Forelimb muscle (tissue), 1 donor: ENCODE measurements around the gene JAKMIP1. TPM values are rescaled to one million over a fixed set of nuclear protein-coding genes. Genes with fewer than 3 reads are reported as not detected.
"Not testable (repeated sequence)": the region's sequence is repeated elsewhere in the genome, so short reads cannot be mapped to it uniquely, and the experiment has no call there.

Experiments used
- DNase-seq: peaks from one replicate; pipeline ENCODE4 v3.0.0-alpha.2; 2013; ENCODE audit warnings: low read depth
- polyA plus RNA-seq: library from polyadenylated mRNA; unstranded; fragments of 120-200 nt; gene quantifications from one replicate; pipeline ENCODE4 v1.2.1, GENCODE V29; 2013; ENCODE audit not compliant: insufficient read length

Gene JAKMIP1
- polyA plus RNA-seq, 1 donor, result not detected

DNA sequence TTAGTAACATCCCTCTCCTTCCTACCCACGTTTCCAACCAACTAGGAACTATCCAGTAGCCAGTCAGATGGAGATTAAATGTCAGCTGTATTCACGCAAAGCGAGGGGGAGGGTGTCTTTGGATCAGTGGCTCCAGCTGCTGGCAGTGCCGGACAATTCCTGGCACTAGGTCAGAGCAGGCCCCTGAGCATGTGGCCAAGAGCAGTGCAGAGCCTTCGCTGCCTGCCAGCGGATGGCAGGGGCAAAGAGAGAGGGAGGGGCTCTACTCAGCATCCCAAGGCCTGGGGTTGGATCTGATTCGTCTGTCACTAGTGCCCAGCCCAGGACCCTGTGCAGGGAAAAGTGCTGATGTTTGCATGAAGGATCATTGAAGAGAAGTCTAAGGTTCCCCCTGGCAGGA is 28.7 kb upstream of the JAKMIP1 start:
- no peak for DNase-seq

DNA sequence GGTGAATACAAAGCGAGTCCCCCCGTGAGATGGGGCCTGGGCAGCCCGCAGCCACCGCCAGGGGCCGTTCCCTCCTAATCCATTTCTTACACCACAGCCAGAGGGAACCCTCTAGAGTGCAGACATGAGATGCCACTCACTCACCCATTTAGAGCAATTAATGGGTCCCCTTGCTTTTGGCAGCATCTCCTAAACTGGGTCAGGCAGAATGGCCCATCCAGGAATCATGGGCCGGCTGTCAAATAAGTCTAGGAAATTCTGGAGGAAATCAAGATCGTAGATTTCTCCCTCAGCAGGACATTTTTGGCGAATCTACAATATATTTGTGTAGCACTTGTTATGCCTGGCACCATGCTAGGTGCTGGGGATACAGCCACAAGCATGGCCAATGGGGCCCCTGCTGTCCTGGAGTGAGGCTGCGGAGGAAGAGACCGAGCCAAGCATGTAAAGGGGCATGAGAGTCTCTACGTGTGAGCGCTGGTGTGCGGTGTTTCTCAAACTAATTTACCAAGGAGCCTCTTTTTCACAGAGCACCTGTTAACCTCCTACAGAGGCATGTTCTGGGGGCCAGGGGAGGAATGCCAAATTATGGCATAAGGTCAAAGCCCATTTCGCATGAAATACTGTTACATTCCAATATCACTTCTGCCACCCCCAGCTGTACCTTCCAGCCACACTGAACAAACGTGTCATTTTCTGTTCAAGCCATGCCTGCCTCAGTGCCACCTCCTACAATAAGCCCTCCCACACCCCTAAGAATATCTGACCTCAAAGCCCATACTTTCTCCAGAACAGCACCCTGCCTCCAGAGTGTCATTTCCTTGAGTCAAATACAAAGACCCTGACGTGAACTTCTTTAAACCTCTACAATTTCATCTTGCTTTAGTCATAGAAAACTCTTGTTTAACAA is 28.1 kb upstream of the JAKMIP1 start:
- DNase-seq, result no peak

DNA sequence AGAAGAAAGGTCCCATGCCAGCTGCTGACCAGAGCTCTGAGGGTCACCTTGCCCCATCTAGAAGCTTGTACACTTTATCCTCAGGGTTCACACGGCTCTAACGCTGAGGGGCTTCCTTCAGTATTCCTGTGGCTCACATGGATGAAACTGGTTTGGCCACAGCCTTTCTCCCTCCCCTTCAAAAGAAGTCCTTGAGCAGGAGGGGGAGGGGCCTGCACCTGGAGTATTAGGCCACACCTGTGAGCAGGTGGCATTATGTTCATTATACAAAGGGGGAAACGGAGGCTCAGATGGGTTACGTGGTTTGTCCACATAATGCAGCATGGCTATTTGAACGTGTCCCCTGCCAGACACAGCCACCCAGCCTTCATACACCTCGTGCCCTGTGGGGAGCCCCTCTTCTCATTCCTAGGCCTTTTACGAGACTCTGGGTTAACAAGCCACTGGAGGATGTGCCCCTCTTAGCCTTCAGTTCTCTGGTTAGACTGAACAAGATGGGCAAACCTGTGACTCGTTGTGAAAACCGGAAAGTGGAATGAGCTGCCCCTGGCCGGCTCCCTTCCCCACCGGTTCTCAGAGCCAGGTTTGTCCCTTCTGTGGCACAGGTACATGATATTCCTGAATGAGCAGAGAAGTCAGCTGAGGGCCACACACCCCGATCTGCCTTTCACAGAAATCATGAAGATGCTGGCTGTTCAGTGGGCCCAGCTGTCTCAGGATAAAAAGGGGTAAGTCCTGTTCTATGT is 27.2 kb upstream of the JAKMIP1 start:
- no peak for DNase-seq

DNA sequence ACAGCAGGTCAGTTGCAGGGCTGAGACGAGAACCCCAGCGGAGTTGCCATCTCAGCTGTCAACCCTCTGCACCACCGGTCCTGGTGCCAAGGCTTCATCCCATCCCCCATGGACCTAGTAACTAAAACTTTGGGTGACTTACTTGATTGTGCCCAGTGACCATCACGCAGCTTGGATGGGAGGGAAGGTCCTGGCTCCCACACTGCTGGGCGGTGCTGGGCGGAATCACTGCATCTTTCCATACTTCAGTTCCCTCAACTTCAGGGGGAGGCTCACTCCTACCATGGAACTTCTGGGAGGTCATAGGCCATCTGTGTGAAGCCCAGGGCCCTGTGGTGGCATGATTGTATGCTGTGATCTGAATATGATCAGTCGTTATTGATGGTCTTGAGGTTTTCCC is 26.2 kb upstream of the JAKMIP1 start:
- no peak for DNase-seq

DNA sequence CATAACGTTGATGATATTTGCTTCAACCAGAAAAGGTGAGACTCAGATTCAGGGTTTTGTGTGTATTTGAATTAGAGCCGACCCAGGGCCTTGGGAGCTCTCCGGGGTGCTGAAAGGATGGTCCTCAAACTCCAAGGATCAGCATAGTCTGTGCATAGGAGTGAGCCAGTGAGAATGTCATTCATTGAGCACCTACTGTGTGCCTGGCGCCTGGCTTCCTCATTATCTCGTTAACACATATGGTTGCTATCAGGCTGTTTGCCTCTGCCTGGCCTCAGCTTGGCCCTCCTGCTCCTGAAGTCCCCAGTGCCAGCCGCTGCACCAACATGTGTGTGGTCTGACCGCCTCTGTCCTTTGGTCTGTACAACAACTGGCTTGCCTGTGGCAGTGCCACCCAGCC is 25.1 kb upstream of the JAKMIP1 start:
- DNase-seq, result no peak

DNA sequence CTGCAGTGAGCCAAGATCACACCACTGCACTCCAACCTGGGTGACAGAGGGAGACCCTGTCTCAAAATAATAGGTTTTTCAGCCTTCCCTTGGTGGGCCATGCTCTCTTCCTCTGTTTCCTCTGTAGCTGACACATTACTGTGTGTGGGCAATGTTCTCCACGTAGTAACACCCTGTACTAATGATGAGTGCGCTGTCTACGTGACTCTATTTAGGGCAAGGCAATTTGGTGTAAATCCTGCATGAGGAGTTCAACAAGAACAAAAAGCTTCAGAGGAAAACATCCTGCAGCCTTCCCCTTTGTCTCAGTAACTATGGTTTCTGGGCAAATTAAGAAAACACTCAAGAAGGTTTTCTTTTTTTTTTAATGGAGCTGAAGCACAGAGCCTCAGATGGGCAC is 24.4 kb upstream of the JAKMIP1 start:
- DNase-seq, result no peak

DNA sequence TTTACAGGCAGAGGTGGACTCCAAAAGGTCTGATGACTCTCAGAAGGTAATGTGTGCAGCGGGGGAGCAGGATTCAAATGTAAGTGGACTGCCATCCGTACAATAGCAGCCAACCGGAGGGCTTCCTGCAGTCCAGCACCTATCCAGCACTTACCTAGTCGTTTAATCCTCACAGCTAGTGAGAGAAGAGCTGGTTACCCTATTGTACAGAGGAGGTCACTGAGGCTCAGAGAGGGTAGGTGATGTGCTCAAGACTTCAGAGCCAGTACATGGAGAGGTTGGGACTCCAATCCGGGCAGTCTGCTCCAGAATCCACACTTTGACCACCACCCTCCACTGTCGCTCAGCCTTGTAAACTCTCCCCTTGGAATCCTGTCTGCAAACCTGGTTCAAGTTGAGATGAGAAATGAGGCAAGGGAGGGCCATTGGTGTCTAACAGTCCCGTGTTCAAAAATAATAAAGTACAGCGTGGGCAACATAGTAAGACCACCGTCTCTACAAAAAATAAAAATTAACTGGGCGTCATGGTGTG is 22.5 kb upstream of the JAKMIP1 start:
- DNase-seq, result no peak

DNA sequence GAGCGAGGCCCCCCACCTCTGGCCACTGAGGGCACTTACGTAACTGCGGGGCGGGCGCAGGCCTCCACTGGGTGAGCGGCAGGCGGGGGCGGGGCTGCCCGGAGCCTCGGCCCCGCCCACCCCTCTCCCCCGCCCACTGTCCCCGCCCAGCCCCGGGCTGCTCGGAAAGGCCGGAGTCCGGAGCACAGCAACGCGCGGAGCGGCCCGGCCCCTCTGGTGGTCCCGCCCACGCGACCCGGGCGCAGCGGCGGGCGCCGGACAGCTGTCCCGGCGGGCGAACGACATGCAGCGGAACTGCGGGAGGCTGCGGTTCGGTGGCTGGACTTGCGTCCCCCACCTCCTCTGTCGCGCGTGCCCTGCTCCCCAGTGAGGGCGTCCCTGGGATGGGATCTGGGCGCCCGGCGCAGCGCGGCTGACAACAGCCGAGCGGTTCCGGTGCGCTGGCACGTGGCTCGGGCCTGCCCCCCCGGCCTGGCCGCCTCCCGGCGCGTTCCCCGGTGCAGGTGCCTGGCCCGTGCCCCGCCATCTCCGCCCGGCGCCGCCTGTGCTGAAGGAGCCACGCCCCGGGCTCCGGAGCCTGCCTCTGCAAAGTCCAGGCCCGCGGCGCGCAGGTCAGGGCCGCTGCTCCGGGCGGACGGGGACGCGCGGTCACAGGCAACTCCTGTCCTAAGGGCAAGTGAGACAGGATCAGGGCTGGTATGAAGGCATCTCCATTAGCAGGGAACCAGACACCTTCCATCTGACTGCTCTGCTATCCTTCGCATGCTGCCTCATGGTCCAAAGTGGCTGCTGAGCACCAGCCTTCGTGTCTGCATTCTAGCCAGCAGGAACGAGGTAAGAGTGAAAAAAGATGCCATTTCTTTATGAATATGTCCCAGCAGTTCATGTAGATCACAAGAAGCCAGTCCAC is 21.8 kb upstream of the JAKMIP1 start:
- DNase-seq, result no peak

DNA sequence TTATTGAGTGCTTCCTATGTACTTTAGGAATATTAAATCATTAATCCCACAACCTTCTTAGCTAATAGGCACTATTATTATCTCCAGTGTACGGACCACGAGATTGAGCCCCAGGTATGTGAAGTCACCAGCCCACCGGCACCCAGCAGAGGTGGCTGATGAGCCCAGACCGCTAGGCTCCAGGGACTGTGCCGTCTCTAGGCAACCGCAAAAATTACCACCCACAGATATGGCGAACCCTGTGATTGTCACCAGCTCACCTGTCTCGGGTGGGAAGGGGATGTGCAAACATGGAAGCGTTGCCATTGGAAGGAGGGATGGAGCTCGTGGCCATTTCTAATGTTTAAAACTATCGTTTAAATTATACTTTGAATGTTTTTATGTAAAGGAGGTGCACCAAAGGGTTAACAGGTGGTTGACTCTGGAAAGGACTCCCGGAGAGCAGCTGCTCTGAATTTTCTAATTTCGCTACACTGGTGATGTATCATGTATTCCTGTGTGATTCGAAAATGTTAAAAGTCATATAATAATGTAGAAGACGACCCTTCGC is 21.0 kb upstream of the JAKMIP1 start:
- DNase-seq, result no peak

DNA sequence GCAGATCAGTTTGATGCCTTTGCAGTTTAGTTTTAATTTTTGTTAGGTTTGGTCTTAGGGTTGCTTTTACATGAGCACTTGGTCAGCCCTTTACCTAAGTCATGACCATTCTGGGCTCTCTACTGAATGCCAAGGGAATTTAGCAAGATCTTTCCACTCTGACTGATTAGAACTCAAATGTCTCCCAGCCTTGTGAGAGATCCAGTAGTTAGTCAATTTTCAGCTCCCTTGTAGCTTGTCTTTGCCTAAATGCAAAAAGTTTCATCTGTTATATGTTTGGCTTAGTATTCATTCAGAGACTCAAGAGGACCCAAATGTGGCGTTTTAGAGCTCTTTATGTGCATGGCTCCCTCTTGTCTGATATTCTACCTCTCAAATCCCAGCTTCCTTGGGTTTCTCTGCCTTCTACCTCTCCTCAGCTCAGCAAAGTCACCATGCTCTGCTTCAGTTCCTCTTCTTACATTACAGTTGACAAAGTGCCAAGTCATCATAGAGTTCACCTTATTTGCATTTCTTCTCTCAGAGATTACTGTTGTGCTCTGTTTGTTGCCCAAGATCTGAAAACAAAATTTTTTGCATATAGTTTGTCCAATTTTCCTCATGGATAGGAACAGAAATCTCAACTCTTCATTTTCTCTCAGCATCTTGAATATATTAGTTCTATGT is 17.5 kb upstream of the JAKMIP1 start:
- DNase-seq, result no peak

DNA sequence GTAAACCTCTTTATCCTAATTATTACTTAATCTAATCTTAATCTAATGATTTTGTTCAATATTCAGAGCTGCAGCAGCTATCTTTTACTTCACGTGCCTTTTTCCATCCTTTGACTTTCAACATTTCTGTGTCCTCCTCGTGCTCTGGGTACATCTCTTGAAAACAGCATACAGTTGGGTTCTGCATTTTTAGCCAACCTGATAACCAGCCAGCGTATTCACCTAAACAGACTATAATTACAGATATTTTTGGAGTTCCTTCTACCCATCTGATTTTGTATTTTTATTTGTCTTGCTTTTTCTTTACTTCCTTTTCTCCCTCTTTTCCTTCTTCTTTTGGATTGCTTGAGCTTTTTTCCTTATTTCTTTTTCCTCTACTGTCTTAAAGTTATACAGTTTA is 16.2 kb upstream of the JAKMIP1 start:
- DNase-seq, result no peak

DNA sequence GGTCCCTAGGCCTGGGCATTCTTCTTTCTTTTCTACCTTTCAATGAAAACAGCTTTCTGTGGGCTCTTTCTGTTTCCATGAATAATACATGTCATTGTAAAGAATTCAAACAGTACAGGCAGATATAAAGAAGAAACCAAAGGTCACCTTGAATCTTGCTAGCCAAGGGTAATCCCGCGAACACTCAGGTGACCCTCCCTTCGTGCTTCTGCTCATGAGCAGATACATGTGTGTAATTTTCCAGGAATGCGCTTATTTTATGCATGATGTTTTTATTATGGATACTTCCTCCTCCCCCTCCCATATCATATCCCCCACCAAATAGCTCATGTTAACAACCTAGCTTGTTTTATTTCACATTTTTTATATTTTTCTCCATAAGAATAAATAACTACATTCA is 9.6 kb upstream of the JAKMIP1 start:
- DNase-seq, result no peak

DNA sequence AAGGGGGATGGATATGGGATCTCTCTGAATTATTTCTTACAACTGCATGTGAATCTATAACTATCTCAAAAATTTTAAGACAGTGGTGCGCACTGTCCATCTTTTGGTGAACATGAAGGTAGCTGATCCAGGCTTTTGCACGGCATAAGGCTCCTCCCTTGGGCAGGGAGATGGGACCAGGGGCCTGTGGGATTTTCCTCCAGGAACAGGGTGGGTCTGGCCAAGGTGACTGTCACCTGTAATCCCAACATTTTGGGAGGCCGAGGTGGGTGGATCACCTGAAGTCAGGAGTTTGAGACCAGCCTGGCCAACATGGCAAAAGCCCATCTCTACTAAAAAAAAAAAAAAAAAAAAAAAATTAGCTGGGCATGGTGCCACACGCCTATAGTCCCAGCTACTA is 8.9 kb upstream of the JAKMIP1 start:
- DNase-seq, result not testable (repeated sequence)

DNA sequence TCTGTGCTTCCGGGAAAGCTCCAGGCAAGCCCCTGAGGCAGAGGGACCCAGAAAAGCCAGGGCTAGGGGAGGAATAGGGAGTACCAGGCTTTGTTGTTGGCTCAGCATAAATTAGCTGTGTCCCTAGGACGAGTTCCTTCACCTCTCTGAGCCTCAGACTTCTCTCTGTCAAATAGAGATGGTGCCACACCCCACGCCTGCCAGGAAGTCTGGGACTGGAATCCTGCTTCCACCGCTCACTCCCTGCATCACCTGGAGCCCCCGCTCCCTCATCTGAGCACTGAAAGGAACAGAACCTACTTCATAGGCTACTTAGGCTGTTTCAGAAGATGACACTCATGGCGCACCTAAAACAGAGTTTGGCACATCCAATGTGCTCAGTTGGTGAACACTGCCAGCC is 8.1 kb upstream of the JAKMIP1 start:
- DNase-seq, result no peak

DNA sequence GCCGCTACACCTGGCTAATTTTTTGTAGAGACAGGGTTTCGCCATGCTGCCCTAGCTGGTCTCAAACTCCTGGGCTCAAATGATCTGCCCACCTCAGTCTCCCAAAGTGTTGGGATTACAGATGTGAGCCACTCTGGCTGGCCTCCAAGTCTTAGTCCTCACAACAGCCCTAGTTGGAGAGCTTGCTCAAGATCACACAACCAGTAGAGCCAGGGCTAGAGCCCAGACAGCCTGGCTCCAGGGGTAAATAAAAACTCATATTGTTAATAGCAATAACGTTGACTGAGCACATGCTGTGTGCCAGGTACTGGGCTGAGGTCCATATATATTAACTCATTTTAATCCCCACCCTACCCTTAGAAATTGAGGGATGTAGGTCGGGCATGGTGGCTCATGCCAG is 7.3 kb upstream of the JAKMIP1 start:
- no peak for DNase-seq

DNA sequence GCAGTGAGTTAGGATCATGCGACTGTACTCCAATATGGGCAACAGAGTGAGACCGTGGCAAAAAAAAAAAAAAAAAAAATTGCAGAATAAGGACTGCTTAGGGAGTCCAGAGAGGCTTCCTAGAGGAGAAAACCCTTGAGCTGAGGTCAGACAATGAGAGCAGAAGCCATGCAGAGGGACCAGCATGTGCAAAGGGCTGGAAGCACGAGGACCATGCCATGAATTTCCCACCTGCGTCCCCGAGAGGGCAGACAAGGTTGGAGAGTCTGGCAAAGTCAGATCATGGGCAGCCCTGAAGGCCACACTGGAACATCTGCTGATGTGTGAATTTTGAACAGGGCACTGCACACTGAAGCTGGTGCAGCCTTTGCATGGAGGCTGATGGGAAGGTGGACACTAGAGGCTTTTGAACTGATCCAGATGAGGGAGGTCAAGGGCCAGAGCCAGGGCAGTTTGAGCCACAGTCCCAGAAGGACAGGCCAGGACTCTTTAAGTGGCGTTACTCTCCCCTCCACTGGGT is 6.5 kb upstream of the JAKMIP1 start:
- DNase-seq, result no peak

DNA sequence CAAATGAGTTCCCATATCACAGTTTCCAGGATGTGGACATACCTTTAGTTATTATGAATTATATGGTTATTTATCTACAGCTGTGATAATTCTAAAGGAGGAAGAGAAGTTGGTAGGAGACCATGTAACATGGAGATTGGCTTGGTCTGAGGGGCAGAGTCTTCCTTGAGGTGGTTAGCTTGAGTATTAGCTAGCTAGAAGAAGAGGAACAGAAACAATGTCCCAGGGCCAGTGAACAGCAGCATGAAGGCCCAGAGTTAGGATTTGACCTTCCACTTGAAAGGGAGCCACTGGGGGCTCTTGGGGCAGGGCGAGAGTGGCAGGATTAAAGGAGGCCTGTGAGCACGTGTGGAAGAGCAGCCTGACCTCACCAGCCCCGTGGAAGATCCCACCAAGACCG is 5.6 kb upstream of the JAKMIP1 start:
- DNase-seq, result no peak

DNA sequence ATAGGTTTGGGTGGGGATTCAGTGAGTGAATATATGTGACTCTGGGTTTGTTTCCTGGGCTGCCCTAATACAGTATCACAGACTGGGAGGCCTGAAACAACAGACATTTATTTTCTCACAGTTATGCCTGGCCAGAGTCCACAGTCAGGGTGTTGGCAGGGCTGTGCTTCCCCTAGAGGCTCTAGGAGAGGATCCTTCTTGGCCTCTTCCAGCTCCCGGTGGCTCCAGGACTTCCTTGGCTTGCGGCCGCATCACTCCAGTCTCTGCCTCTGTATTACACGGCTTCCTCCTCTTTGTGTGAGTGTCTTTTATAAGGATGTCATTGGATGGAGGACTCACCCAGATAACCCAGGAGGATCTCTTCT is 5.2 kb upstream of the JAKMIP1 start:
- no peak for DNase-seq

DNA sequence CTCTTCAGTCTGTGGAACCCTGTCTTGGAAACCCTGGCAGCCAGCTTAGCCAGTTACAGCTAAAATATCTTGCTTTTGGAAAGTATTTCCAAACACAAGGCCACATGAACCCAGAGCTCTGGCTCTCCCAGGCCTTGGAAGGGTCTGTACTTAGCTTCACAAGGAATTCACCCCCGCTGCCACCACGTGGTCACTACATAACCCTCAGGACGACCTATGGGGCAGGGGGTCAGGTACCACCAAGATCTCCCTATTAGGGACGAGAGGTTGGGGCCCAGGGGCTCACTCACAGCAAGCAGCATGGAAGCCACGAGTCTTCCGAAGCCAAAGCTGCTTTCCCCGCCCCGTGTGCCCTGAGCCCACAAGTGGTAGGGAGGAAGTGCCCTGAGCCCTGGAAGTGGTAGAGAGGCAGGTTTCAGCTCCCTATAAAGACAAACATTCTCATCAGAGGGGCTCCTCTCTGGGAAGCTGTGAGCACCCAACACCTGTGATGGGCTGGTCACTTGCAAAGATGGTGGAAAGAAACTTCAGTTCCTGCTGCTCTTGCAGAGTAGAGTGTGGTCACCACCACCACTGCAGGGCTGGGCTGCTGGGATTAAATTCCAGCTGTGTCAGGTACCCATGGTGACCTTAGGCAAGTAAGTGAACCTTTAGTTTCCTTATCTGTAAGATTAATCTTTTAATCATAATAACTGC is 4.7 kb upstream of the JAKMIP1 start:
- no peak for DNase-seq

DNA sequence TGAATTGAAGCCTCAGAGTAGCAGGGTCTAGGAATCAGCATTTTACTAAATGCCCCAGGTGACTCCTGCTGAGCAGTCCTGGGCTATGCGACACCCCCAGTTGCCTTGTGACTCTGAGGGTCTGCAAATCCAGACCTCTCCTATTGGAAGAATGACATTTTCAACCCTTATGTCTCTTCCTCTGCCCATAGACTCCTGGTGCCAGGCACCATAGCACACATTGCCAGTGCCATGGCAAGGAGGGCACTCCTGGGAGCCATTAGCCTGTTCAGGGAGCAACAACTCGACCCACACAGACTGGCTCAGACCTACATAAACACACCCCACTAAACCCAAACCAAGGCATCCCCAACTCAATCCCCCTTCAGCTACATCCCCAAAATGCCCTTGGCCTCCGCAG is 3.7 kb upstream of the JAKMIP1 start:
- DNase-seq, result no peak
